NCI-H2171 (cell line): ENCODE data around the gene PPP2R2B.
"Not testable (repeated sequence)": the region's sequence is repeated elsewhere in the genome, so short reads cannot be mapped to it uniquely, and the experiment has no call there.

Experiments used
- DNase-seq: peaks from one replicate; lab custom pipeline; 2025; lab: John Stamatoyannopoulos, UW

The PPP2R2B gene

DNA sequence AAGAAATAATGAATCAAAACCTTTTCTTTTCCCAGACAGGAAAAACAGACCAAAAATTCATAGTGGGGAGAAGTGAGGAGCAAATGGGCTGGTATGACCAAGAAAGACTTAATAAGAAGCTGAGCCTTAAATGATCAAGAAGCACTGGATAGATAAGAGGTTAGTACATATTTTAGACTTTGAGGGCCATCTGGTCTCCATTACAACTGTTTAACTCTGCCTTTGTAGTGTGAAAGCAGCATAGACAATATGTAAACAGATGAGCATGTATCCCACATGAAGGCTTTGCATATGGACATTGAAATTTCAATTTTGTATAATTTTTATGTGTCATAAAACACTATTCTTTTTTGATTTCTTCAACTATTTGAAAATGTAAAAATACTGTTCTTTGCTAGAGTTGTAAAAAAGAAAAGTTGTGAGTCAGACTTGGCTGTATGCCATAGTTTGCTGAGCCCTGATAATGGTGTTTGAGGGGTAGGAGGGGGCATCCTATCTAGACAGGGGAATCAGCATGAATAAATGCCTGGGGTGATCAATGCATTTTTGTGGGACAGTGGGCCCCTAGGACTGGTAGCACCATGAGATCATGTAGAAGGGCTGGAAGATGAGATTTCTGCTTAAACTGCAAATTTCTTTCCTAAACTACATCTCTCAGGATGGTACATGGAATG is 270.8 kb downstream of the PPP2R2B start:
- no peak for DNase-seq

DNA sequence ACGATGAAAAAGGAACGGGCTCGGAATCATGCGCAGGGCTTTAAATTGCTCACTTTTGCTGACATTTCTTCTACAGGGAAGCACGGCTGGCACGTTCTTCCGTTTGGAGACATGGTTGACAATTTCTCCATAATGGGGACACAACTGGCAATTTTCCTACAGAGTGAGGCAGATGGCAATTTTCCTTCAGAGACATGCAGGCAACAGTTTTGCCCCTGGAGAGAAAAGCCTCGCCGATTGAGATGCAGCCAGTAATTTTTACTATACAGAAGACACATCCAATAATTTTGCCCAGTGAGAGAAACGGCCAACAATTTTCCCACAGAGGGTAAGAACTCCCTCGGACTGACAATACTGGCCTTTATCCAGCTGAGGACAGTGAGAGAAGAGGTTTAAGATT is 271.7 kb downstream of the PPP2R2B start:
- DNase-seq = no peak

GRCh38 chr5:146600376-146600775 is 278.2 kb downstream of the PPP2R2B start:
- no peak for DNase-seq

- no peak for DNase-seq
These were observed 279.3 kb downstream of the PPP2R2B start for GRCh38 chr5:146599261-146599660.

DNA sequence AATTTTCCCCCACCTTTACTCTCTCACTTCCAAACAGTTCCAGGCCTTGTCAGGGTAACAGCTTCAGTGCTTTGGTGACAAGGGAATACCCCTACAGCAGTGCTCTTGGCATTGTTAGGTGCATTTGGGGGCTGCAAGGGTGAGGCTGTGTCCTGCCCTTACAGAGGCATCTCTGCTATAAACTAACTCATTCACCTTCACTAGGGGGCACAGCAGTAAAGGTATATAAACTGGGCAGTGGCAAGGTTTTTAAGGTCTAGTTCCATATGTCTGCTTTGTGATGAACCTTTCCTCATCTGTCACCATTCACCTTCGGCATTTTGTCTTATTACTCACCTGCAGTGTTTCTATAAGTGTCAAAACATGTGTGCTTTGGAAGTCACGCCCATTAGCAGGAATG is 283.5 kb downstream of the PPP2R2B start:
- no peak for DNase-seq

- DNase-seq = no peak
These were observed 286.2 kb downstream of the PPP2R2B start for GRCh38 chr5:146592352-146592751.

DNA sequence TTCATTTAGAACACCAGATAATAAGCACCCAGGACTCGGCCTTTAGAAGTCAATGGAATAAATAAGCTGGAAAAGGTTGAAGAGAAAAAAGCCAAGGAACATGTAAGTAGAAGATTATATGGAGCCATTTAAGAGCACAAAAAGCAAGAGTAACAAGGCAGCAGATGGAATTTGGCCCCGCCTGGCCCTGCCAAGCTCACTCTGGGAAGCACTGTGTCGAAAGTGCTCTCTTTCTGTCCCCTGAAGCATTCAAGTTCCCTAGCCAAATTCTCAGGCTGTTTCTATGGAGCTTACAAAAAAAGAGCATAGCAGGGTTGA is 289.6 kb downstream of the PPP2R2B start:
- DNase-seq = no peak

- no peak for DNase-seq
These were observed 290.1 kb downstream of the PPP2R2B start for GRCh38 chr5:146588331-146589027.

- no peak for DNase-seq
These were observed 291.8 kb downstream of the PPP2R2B start for GRCh38 chr5:146586752-146587151.

DNA sequence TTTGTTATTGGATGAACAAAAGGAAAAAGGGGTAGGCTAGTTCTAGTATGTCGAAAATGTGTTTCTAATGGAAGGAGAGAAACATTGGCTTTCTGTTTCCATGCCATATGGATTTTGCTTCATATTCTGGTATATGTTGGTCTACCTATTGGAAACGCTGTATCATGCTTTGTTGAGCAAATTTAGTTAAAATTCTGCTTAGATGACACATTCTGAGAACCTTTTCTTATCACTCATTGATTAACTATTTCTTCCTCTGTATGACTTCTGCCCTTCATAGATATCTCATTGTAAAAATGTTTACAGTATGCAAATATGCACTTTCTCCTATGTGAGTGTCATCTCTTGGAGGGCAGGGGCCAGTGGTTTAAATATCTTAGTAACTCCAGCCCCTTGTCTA is 293.8 kb downstream of the PPP2R2B start:
- DNase-seq = no peak

GRCh38 chr5:146582051-146582596 is 296.4 kb downstream of the PPP2R2B start:
- no peak for DNase-seq

DNA sequence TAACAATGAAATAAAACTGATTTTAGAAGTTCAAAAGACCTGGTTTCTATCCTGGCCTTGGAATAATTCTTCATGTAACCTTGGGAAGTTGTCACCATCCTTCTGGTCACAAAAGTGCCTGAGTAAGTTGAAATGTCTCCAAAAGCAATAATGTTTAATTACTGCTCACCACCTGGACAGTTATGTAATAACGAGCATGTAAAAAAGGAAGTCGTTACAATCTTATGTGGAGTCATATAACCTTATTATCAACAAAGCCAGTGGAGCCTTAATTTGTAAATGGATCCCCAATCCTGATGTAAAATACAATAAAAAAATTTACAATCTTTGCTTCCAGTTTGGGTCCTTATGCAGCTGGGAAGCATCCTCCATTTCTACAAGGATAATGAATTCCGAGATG is 298.3 kb downstream of the PPP2R2B start:
- DNase-seq = no peak

DNA sequence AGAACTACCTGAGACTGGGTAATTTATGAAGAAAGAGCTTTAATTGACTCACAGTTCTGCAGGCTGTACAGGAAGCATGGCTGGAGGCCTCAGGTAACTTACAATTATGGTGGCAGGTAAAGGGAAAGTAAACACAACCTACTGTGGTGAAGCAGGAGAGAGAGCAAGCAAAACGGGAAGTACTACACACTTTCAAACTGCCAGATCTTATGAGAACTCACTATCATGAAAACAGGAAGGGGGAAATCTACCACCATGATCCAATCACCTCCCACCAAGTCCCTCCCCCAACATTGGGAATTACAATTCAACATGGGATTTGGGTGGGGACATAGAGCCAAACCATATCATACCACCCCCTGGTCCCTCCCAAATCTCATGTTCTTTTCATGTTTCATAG is 303.8 kb downstream of the PPP2R2B start:
- no peak for DNase-seq

DNA sequence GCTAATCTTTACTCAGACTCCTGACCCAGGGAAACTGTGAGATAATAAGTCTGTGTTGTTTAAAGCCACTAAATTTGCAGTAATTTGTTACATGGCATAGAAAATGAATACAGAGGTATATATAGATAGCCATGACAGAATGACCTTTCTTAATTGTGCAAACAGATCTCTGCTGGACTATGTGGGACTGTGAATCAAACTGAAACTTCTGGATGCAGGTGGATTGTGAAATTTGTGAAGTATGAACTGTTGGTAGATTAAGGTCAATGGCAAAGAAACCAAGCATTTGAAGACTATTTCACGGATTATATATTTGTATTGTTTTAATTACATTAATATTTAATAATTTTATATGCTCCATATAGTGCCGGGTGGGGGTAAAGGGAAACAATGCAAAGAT is 310.4 kb downstream of the PPP2R2B start:
- DNase-seq = no peak

GRCh38 chr5:146565764-146566367 is 312.7 kb downstream of the PPP2R2B start:
- peak; percentile 40 for DNase-seq

GRCh38 chr5:146564007-146564762 is 314.4 kb downstream of the PPP2R2B start:
- no peak for DNase-seq

DNA sequence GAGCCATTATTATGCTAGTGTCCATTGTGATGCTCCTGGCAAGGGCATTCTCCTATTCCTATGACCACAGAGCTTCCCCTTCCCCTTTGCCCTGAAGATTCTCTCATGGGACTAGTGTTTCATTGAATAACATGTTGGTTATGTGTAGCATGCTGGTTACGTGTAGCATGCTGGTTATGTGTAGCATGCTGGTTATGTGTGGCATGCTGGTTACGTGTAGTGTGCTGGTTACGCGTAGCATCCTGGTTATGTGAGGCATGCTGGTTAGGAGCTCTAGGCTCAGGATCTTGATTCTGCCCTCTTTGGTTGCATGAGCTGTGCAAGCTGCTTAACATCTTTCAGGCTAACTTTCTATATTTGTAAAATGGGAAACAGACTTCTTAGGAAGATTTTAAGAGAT is 316.1 kb downstream of the PPP2R2B start:
- no peak for DNase-seq

GRCh38 chr5:146561711-146562110 is 316.8 kb downstream of the PPP2R2B start:
- DNase-seq = no peak

- DNase-seq = no peak
These were observed 318.2 kb downstream of the PPP2R2B start for GRCh38 chr5:146560205-146560812.

DNA sequence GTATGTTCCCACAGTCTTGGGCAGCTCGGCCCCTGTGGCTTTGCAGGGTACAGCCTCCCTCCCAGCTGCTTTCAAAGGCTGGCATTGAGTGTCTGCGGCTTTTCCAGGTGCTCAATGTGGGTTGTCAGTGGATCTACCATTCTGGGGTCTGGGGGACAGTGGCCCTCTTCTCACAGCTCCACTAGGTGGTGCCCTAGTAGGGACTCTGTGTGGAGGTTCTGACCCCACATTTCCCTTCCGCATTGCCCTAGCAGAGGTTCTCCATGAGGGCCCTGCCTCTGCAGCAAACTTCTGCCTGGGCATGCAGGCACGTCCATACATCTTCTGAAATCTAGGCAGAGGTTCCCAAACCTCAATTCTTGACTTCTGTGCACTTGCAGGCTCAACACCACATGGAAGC is 321.7 kb downstream of the PPP2R2B start:
- DNase-seq = not testable (repeated sequence)

GRCh38 chr5:146553446-146553845 is 325.1 kb downstream of the PPP2R2B start:
- DNase-seq = no peak

- no peak for DNase-seq
These were observed 328.9 kb downstream of the PPP2R2B start for GRCh38 chr5:146549615-146550014.
